Measurements from ENCODE around the gene EBF4.

GRCh38 chr20:2796011-2796660 lies 103.6 kb downstream of the EBF4 start:
- no peak for TF ChIP-seq ZFX (IDR thresholded peaks at IDR 0.05; ENCODE audit: borderline replicate concordance)
- TF ChIP-seq CTCF (IDR thresholded peaks at IDR 0.05): no peak
